SHP77 (cell line): Measurements from ENCODE around the gene MTX2.
"Not testable (repeated sequence)": the region's sequence is repeated elsewhere in the genome, so short reads cannot be mapped to it uniquely, and the experiment has no call there.

Experiments used
- DNase-seq, 2 experiments: peaks; one replicate each; lab custom pipeline; 2025; lab: John Stamatoyannopoulos, UW

MTX2 gene

DNA sequence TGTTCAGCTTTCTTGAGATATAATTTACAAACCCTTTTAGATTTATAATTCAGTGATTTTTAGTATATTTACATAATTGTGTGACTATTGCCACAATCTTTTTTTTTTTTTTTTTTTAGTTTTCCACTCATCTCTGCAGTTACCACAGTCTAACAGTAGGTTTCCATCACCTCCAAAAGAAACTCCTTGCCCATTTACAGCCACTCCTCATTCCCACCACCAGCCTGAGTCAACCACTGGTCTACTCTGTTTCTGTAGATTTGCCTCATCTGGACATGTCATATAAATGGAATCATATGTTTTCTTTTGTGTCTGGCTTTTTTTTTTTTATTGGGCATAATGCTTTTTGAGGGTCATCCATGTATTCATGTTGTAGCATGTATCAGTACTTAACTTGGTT lies 16.1 kb downstream of the MTX2 start:
- no peak for DNase-seq

DNA sequence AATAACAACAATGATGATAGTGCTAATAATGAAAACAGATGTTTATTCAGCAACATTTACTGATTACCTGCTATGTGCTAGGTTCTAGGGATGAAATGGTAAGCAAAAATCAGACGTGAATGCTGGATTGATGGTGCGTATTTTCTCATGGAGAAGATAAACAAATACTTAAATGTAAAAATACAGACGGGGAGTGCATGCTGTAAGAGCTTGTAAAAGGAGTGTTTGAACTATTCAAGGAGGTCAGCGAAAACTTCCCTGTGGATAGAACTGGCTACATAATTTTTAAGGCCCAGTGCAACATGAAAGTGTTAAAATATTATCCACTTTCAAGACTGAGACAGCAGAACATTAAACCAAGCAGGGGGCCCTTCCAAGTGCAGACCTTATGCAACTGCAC lies 22.1 kb downstream of the MTX2 start:
- no peak for DNase-seq

DNA sequence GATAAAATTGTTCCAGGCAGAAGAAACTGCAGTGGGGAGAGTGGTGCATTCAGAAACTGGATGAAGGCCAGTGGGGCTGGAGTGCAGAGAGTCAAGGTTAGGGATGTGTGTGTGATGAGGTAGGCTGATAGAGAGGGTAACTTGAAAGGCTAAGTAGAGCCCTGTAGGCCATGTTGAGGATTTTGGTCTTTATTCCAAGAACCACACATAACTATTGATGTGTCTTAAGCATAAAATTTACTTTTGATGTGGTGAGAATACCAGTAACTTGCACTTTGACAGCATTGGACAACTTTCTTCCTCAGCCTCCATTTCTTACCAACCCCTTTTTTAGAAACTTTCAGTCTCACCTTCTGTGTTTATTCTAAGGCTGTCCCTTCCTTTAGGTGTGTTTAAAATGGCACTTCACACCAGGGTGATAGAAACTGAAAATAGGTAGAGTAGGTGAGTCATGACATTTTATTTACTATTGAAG lies 22.6 kb downstream of the MTX2 start:
- no peak for DNase-seq

DNA sequence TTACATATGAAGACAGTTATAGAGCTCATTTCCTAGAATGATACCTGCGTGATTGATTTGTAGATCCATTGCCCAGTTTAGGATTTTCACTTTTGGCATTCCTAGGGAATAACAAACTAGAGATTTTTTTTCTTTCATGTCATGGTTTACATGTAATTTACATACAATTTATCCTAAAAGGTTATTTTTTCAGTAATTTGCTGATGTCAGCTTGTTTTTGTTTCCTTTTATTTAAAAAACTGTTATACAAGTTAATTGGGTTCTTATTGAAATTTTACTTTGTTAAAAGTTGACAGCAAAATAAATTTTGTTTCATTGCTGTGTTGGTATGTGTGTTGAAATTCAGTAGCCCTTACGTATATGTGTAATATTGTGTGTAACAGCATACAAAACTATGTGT lies 23.4 kb downstream of the MTX2 start:
- no peak for DNase-seq

DNA sequence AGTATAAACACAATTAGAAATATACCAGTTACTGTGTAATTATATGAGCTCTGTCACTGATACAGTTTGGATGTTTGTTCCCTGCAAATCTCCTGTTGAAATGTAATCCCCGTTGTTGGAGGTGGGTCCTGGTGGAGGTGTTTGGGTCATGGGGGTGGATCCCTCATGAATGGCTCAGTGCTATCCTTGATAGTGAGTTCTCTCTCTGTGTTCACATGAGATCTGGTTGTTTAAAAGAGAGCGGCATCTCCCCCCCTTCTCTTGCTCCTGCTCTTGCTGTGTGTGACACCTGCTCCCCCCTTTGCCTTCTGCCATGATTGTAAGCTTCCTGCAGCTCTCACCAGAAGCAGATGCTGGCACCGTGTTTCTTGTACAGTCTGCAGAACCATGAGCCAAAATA lies 24.1 kb downstream of the MTX2 start:
- DNase-seq: no peak

DNA sequence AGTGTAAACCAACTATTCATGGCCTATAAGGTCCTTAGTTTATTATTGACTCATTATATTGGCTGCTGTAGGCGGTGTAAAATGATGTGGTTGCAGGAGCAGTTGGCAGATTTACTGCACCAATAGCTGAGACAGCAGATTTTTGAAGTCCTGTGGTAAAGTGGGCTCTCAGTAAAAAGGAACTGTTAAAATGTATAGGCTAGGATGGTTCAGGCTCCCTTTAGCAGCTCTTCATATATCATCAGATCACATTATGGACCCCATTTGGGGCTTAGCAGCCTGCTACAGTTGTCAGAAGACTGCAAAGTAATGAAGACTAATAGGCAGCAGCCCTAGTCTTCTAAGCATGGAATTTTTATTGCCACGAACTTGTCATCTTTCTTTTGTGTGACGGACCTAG lies 27.8 kb downstream of the MTX2 start:
- DNase-seq: no peak

DNA sequence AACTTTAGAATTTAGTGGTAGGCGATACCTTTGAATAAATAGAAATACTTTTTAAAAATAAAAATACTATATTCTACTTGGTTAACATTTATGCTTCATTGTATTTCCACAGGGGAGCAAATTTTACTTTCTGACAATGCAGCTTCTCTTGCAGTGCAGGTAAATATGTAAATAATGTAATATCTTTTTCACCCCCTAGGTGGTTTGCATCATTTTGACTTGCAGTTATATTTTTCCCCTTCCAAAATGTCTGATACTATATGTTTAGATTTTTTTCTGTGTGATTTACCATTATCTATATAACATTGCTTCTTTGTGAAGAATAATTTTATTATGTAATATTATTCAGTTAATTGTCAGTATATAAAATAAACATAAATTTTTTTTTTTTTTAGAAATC lies 28.5 kb downstream of the MTX2 start:
- no peak for DNase-seq

DNA sequence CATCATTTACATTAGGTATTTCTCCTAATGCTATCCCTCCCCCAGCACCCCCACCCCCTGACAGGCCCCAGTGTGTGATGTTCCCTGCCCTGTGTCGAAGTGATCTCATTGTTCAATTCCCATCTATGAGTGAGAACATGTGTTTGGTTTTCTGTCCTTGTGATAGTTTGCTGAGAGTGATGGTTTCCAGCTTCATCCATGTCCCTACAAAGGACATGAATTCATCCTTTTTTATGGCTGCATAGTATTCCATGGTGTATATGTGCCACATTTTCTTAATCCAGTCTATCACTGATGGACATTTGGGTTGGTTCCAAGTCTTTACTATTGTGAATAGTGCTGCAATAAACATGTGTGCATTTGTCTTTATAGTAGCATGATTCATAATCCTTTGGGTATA lies 36.8 kb downstream of the MTX2 start:
- not testable (repeated sequence) for DNase-seq

DNA sequence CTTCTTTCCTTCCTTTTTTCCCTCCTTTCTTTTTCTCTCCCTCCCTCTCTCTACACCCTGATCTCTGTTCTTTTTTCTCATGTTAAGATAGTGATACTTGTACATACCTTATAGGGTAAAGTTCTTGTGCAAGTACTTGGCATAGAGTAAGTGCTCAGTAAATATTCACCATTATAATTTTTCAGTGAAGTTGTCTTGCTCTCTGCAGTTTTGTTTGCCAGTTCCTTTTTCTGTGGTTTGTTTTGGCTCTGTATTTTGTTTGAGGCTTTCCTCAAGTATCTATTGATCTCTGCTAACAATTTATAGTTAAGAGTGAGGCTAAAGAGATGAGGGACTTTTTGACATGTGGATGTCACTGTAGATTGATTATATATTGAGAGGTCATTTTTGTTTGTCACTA lies 48.0 kb downstream of the MTX2 start:
- DNase-seq: no peak

DNA sequence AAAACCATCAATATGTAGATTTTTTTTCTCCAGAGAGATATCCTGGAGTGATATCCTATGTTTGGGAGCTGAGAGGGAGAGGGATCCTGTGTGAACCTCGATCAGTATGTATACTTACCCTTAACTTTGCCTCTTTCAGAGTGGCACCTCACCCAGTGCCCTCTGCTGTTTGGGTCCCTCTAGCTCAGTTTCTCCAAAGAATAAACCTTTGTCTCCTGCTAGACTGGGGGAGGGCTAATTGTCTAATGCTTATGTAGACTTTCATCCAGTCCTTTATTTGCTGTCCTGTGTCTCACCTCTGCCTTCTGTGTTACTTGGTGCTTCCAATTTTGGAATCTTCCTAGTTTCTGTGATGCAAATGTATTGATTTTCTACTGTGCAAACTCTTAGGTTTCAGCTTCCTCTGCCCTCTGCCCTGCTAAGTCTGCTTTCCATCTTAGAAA lies 48.4 kb downstream of the MTX2 start:
- no peak for DNase-seq

DNA sequence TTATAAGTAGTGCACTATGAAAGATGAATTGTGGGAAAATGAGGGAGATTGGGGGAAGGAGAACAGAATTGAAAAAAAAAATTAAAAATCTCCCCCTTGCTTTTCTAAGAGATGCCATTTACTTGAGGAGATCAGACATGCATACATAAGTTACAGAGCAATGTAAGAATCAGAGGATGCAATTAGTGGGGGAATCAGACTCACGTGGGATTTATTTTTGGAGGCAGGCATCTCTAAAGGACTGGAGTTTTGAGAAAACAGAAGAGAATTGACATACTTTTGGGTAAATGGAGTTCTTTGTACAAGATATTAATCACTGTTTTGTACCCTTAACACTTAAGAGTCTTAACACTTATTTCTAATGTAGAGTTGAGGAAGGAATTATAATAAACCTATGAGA lies 52.7 kb downstream of the MTX2 start:
- DNase-seq: no peak

DNA sequence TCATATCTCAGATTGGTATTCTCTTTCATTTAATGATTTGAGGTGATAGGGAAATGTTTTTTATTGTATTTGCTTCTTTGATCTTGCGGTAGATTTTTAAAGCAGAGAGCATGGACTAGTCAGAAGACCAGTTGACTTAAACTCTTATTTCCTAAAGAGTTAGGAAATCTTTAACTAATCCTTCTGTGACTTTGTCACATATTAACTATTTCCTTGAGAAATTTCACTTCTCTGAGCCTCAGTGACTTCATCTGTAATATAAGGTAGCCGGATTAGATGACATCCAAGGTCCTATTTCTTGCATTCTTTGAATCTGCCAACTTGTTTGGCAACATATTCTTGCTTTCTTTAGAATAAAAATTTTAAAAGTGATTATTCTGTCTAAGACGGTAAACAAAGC lies 55.6 kb downstream of the MTX2 start:
- DNase-seq: no peak

DNA sequence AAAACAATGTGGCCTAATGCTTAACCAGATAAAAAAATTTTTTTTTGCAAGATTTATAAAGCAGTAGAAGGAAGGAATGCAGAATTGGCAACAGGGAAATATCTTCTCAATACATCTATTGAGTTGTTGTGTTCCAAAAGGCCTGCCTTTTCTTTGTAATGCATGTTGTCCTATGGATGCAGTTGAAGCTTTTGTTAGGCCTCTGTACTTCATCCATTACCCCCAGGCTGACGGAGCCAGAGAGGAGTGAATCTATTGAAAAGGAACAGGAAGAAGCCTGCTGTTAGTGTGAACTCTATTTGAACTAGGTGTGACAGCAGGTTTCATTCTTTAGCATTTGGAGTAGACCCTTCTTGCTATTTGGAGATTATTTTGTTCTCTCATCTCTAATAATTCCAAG lies 56.5 kb downstream of the MTX2 start:
- no peak for DNase-seq

DNA sequence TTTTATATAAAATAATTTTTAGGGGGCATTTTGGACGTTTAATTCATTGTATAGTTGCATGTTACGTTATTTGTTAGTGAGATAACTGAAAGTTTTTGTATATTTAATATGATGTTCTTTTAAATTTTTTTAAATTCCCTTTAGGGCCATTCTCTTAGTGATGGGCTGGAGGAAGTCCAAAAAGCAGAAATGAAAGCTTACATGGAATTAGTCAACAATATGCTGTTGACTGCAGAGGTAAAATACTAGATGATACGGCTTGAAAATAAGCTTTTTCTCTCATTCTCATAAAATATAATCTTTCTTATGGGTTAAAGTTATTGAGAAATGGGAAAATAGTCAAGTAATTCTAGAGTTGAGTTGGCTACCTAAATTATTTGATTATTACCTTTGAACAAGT lies 58.9 kb downstream of the MTX2 start:
- no peak for DNase-seq

DNA sequence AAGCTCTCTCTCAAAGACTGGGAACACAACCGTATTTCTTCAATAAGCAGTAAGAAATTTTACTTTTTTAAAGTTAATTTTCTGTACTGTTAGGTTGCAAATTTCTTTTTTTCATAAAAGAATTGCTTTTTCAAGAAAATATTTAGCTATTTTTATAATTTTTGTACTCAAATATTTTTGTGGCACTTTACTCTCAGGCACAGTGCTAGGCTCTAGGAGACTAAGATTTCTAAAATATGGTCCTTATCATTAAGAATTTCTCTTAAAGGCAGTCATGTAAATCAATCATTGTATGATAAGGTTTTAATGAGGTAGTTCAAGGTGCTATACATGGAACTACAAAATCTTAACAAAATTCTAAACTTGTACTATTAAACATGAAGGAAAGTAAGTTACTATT lies 61.4 kb downstream of the MTX2 start:
- no peak for DNase-seq

DNA sequence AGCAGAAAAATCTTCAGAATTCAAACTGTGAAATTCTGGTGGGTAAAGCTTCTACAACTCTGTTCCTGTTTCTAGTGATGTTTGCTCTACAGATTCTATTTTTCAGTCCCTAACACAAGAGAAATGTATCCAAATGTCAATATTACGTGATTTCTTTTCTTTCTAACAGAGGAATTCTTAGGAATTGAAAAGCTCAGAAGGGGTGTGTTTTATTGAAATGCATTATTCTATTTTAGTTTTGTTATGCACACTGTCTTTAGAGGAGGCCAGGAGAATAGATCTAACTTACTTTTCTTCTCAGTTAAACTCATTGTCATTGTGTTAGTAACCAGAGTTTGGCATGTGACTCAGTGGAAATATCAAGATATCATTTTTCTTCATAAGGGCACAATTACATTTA lies 62.4 kb downstream of the MTX2 start:
- no peak for DNase-seq

DNA sequence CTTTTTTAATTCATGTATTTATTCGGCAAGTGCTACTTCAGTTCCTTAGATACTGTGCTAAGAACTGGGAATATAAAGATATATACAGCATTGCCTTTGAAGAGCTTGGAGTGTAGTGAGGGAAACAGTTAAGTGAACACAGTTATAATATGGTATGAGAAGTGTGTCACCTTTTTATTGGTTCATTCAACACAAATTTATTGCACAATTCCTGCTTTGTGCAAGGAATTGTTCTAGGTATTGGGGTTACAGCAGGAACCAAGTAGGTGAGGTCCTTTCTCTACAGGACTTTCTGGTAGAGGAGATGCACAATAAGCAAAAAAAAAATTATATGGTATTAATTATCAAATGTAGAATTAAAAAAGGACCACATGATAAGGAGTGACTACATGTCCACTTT lies 65.5 kb downstream of the MTX2 start:
- no peak for DNase-seq

DNA sequence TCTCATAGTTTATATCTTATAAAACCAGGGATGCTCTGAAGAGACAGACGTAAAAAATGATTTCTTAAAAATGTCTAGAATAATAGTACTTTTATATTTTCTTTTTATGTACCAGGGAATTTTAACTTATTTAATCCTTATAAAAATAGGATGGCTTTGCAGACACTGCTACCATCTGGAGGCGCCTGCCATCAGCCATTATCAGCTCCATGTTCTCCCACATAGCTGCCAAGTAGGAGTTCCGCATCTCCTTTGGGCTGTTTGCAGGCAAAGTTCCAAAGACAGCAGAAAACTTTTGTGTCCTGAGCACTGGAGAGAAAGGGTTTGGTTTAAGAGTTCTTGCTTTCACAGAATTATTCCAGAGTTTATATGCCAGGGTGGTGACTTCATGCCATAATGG lies 69.2 kb downstream of the MTX2 start:
- DNase-seq: no peak

DNA sequence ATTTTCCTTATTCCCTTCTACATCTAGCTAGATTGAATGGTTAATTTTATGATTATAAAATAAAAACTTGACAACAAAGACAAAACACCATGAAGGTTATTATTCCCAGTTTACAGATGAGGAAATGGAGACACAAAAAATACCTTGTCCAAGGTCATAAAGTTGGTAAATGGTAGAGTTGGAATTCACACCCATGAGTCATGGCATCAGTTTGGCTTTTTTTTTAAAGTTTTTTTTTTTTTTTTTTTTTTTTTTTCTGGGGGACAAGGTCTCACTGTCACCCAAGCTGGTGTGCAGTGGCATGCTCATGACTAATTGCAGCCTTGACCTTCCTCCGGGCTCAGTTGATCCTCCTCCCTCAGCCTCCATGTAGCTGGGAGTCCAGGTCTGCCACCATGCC lies 70.0 kb downstream of the MTX2 start:
- DNase-seq: no peak

DNA sequence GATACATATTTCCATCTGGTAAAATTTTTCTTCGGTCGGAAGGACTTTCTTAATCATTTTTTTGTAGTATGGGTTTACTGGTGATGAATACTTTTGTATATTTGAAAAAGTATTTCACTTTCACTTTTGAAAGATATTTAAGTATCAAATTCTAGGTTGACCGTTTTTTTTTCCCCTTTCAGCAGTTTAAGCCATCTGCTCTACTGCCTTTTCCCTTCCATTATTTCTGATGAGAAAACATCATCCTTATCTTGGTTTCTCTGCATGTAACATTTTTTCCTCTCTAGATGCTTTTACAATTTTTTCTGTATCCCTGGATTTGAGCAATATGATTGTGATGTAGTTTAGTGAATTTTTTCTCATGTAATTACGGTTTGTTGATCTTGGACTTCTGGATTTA lies 87.0 kb downstream of the MTX2 start:
- no peak for DNase-seq

DNA sequence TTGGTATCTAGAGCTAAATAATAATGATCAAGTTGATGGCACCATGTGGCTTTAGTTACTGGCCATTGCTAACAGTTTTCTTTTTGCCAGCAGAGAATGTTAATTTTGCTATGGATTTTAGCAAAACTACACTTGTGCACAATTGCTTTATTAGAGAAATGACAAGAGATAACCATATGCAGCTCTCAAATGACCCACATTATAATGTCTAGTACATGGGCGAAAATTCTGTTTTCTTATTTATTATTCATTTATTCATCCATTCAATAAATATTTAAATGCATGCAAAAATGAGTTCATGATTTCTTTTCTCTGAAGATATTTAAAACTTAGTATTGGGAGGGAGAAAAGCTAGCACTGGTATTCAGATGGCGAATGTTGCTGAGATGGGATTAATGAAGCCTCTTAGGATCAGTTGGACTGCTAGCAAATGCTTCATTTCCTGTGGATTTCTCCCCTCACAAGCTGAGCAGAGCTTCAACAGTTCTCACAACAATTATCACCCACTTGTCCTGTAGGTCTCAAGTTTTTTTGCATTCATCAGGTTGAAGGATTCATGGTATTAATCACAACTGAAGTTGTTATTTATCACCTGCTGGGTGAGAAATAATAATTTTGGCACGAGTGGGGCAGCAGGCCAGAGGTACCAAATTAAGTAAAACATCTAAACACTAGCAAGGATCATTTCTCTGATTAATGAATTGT lies 95.2 kb downstream of the MTX2 start:
- DNase-seq: no peak

DNA sequence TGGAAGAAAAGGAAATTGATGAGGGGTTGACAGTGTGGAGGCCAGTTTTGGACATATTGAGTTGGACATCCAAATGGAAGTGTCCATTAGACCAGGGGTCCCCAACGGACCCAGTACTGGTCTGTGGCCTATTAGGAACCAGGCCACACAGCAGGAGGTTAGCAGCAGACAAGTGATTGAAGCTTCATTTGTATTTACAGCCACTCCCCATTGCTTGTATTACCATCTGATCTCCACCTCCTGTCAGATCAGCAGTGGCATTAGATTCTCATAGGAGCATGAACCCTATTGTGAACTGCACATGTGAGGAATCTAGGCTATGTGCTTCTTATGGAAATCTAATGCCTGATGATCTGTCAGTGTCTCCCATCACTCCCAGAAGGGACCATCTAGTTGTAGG lies 99.1 kb downstream of the MTX2 start:
- DNase-seq: no peak

DNA sequence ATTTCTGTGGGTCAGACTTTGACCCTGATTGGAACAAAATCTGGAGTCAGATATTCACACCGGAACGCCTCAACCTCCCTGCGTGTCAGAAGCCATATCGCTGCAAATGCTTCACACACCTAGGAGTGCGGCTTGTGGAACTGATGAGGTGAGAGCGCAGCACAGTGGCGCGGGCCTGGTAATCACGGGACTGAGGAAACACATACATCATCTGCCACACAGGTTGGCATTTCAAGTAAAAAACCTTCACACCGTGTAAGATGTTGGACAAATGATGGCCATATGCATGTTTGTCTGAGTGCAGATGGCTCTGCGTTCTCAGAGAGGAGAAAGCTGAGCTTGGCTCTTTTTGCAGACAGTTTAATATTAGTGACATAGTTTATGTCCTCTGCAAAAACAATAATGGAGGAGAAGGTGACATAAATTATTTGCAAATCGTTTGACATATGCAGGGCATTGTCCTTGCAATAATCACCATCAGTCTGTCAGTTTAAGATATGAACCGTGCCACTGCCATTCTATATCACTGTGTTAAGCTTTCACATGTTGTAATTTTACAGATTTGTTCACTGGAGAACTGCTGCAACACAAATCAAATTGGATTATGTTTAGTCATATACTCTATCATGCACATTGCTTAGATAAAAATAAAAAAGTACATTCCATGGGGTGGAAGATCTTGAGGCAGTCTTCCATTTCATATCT lies 101.4 kb downstream of the MTX2 start:
- DNase-seq: no peak

DNA sequence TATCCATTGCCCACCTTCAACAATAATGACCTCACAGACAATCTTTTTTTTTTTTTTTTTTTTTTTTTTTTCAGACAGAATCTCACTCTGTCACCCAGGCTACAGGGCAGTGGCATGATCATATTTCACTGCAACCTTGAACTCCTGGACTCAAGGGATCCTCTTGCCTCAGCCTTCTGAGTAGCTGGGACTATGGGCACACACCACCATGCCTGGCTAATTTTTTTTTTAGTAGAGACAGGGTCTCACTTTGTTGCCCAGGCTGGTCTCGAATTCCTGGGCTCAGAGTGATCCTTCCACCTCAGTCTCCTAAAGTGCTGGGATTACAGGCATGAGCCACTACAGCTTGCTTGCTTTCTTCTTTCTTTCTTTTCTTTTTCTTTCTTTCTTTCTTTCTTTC lies 103.9 kb downstream of the MTX2 start:
- not testable (repeated sequence) for DNase-seq
